ENCODE results near the gene KCTD11. TPM values are rescaled to one million over a fixed set of nuclear protein-coding genes. Genes with fewer than 3 reads are reported as not detected.
A peak's percentile ranks its signal among the peaks of the same experiment; 100 is the strongest.

The KCTD11 gene
- total and polyA plus RNA-seq, 2 experiments from 2014 or later: 14.0 to 15.9 TPM

GRCh38 chr17:7380321-7380720, 28.4 kb downstream of the KCTD11 start:
- H3K4me3 ChIP-seq: no peak overlapping the region

GRCh38 chr17:7380855-7381683, 29.1 kb downstream of the KCTD11 start, which contains the start of gene TNK1:
Gene TNK1, plus strand, starts transcription at chr17:7381089. Its CDS starts 1,838 bp downstream, at chr17:7382927.
- Histone ChIP-seq H3K4me3 (peak within 1 kb of the TSS; percentile 14), H3K27ac (no peak within 1 kb of the TSS), H3K36me3 (no peaks in the 10 kb centered on the region), H3K4me1 (ENCODE audit: low read depth) (no peaks in the 10 kb centered on the region), H3K27me3 (peaks cover 45% of the 10 kb centered on the region), H3K9me3 (ENCODE audit: low read depth) (no peaks in the 10 kb centered on the region)
- no peak for TF ChIP-seq CTCF (IDR thresholded peaks at IDR 0.05; ENCODE audit: low read depth, low read length)
- peak in 1 of 2 donors; percentile 36 for DNase-seq (ENCODE audit: low read depth in 1 of 2, low spot score in 1 of 2)

More at GRCh38 chr17:7380321-7380720, 28.4 kb downstream of the KCTD11 start:
- Histone ChIP-seq H3K36me3 (no peaks in the 10 kb centered on the region), H3K27me3 (peaks cover 45% of the 10 kb centered on the region), H3K4me1 (ENCODE audit: low read depth) (no peaks in the 10 kb centered on the region), H3K27ac (no peak overlapping the region), H3K9me3 (ENCODE audit: low read depth) (no peaks in the 10 kb centered on the region)
- TF ChIP-seq CTCF (IDR thresholded peaks at IDR 0.05; ENCODE audit: low read depth, low read length): no peak
- peak in 1 of 2 donors; percentile 71 for DNase-seq (ENCODE audit: low read depth in 1 of 2, low spot score in 1 of 2)

- H3K9me3 ChIP-seq (ENCODE audit: low read depth): no peaks in the 10 kb centered on the region
- H3K4me1 ChIP-seq (ENCODE audit: low read depth): no peaks in the 10 kb centered on the region
- peaks cover 45% of the 10 kb centered on the region for H3K27me3 ChIP-seq
- no peak for TF ChIP-seq CTCF (IDR thresholded peaks at IDR 0.05; ENCODE audit: low read depth, low read length)
- H3K36me3 ChIP-seq: no peaks in the 10 kb centered on the region
- H3K27ac ChIP-seq: no peak overlapping the region
- no peak overlapping the region for H3K4me3 ChIP-seq
- DNase-seq (ENCODE audit: low read depth in 1 of 2, low spot score in 1 of 2): no peak
Measured at GRCh38 chr17:7382901-7383300, 30.9 kb downstream of the KCTD11 start.

GRCh38 chr17:7383371-7383741, 31.4 kb downstream of the KCTD11 start:
- peaks cover 45% of the 10 kb centered on the region for H3K27me3 ChIP-seq
- no peaks in the 10 kb centered on the region for H3K4me1 ChIP-seq (ENCODE audit: low read depth)
- no peaks in the 10 kb centered on the region for H3K36me3 ChIP-seq
- no peak for TF ChIP-seq CTCF (IDR thresholded peaks at IDR 0.05; ENCODE audit: low read depth, low read length)
- H3K9me3 ChIP-seq (ENCODE audit: low read depth): no peaks in the 10 kb centered on the region
- DNase-seq (ENCODE audit: low read depth in 1 of 2, low spot score in 1 of 2): no peak
- H3K4me3 ChIP-seq: no peak overlapping the region
- no peak overlapping the region for H3K27ac ChIP-seq

GRCh38 chr17:7383742-7384488, 32.0 kb downstream of the KCTD11 start:
- no peaks in the 10 kb centered on the region for H3K9me3 ChIP-seq (ENCODE audit: low read depth)
- H3K4me1 ChIP-seq (ENCODE audit: low read depth): no peaks in the 10 kb centered on the region
- peaks cover 45% of the 10 kb centered on the region for H3K27me3 ChIP-seq
- DNase-seq (ENCODE audit: low read depth in 1 of 2, low spot score in 1 of 2): peak; percentile 38 to 72
- peak overlapping the region; percentile 15 for H3K4me3 ChIP-seq
- no peak overlapping the region for H3K27ac ChIP-seq
- no peaks in the 10 kb centered on the region for H3K36me3 ChIP-seq
- no peak for TF ChIP-seq CTCF (IDR thresholded peaks at IDR 0.05; ENCODE audit: low read depth, low read length)

All from cardiac muscle cell (in vitro differentiated cells and primary cell).